WI38 (cell line): ENCODE results near the gene KCNK13.

Source experiments
- H3K4me3 ChIP-seq: 2 replicates; pipeline ENCODE4 v1.5.1; 2011; ENCODE audit warnings: low read depth, mild to moderate bottlenecking, control low read depth, low read length
- TF ChIP-seq, protein P1 (sequence below): IDR thresholded peaks from 2 replicates; pipeline ENCODE4 v1.5.1; 2012; ENCODE audit warnings: low read depth, mild to moderate bottlenecking, control low read depth, low read length

Gene KCNK13

DNA sequence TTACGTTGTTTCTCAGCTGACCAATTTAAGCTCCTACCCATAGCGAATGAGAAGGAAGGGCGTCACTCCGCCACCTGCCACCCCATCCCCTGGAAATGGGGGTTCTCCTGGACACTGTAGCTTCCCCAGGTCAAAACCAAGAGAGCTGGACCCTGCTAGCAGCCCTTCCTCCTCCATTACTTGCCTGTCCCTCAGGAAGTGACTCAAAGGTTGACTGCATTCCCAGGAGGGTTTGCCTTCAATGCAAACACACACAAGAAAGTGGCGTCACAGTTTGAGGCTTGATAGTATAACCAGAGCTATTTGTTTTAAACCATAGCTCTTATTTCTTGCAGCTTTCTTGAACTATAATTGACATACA is 79.1 kb downstream of the KCNK13 start:
- no peak overlapping the region for H3K4me3 ChIP-seq
- TF ChIP-seq, protein P1, sequence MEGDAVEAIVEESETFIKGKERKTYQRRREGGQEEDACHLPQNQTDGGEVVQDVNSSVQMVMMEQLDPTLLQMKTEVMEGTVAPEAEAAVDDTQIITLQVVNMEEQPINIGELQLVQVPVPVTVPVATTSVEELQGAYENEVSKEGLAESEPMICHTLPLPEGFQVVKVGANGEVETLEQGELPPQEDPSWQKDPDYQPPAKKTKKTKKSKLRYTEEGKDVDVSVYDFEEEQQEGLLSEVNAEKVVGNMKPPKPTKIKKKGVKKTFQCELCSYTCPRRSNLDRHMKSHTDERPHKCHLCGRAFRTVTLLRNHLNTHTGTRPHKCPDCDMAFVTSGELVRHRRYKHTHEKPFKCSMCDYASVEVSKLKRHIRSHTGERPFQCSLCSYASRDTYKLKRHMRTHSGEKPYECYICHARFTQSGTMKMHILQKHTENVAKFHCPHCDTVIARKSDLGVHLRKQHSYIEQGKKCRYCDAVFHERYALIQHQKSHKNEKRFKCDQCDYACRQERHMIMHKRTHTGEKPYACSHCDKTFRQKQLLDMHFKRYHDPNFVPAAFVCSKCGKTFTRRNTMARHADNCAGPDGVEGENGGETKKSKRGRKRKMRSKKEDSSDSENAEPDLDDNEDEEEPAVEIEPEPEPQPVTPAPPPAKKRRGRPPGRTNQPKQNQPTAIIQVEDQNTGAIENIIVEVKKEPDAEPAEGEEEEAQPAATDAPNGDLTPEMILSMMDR: no peak

DNA sequence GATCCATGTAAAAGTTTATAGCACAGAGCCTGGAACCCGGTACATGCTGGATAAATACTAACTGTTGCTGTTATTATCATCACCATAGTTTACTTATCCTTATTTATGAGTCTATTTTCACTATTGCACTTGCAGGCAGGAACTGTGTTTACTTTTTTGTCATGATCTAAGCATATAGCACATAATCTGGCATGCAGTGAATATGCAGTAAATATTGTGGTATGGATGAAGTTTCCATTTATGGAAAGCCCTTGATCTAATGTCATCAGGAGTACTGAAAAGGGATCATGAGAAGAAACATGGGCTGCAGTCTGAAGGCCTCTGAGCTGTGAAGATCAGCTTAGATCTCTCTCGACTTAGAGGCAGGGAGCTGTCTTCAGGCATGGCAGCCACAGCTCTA is 91.6 kb downstream of the KCNK13 start:
- TF ChIP-seq, protein P1: no peak
- H3K4me3 ChIP-seq: no peak overlapping the region

DNA sequence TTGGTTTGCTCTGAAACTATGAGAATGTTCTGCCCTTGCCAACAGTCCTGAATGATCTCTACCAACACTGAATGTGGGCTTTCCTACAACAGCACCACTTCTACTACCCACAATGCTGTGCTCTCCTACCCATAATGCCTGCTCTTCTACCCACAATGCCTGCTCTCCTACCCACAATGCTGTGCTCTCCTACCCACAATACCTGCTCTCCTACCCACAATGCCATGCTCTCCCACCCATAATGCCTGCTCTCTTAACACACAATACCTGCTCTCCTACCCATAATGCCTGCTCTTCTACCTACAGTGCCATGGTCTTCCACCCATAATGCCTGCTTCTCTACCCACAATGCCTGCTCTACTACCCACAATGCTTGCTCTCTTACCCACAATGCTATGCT is 92.3 kb downstream of the KCNK13 start:
- no peak overlapping the region for H3K4me3 ChIP-seq
- TF ChIP-seq, protein P1: no peak

DNA sequence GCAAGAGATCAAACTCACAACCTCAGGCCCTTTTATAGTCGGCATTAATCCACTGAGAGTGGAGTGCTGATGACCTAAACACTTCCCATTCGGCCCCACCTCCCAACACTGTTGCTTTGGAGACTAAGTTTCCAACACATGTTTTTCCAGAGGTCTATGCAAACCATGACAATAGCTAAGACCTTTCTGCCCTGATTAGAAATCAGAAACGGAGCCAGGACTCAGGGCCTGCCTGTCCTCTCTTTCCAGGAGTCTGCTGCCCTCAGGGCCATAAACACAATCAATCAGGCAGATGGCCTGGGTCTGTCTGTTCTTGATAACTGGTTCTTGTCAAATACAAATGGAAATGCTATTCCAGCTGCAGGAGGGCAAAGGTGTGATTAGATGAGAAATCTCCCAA is 97.4 kb downstream of the KCNK13 start:
- no peak overlapping the region for H3K4me3 ChIP-seq
- TF ChIP-seq, protein P1: no peak

DNA sequence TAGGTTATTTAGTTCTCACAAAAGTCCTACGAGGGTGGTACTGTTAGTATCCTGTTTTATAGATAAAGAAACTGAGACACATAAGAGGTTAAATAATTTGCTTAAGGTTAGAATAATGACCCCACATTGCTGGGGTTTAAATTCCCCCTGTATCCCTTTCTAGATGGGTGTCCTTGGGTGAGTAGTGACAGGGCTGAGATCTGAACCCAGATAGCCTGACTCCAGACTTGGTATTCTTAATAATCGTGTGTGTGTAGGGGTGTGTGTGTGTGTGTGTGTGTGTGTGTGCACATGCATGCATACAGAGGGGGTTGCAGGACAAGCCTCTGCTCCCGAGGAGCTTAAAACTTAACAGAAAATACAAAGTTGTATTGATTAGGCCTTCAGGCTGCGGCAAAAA is 97.9 kb downstream of the KCNK13 start:
- TF ChIP-seq, protein P1: no peak
- H3K4me3 ChIP-seq: no peak overlapping the region

DNA sequence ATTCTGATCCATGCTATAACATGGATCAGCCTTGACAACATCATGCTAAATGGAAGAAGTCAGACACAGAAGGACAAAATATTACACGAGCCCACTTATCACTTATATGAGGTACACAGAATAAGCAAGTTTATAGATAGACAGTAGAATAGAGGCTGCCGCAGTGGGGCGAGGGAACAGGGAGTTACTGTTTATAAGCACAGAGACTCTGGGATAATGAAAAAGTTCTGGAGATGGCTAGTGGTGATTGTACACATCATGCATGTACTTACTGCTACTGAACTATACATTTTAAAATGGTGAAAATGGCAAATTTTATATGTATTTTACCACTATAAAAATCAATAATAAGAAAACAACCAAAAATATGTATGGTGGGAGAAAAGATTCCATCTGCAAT is 99.3 kb downstream of the KCNK13 start:
- TF ChIP-seq, protein P1: no peak
- no peak overlapping the region for H3K4me3 ChIP-seq

DNA sequence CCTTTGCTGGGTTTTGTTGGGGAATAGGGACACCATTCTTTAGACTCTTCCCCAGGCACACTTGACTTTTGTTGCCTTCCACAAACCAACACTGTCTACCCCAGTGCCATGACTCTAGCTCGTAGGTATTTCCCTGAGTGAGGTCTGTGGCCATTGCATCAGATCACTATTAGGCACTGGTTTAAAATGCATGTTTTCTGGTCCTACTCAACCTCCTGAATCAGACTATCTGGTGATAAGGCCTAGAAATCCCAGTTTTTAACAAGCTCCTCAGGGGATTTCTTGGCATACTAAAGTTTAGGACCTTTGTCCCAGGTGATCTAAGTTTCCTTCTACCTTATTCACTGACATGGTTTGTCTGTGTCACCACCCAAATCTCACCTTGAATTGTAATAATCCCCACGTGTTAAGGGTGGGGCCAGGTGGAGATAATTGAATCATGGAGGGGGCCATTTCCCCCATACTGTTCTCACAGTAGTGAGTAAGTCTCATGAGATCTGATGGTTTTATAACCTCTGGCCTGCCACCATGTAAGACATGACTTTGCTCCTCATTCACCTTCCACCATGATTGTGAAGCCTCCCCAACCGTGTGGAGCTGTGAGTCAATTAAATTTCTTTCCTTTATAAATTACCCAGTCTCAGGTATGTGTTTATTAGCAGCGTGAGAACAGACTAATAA is 106.8 kb downstream of the KCNK13 start:
- no peak overlapping the region for H3K4me3 ChIP-seq
- TF ChIP-seq, protein P1: no peak
